ENCODE data around the gene PPP1CC.
"Not testable (repeated sequence)": the region's sequence is repeated elsewhere in the genome, so short reads cannot be mapped to it uniquely, and the experiment has no call there.

Gene PPP1CC

DNA sequence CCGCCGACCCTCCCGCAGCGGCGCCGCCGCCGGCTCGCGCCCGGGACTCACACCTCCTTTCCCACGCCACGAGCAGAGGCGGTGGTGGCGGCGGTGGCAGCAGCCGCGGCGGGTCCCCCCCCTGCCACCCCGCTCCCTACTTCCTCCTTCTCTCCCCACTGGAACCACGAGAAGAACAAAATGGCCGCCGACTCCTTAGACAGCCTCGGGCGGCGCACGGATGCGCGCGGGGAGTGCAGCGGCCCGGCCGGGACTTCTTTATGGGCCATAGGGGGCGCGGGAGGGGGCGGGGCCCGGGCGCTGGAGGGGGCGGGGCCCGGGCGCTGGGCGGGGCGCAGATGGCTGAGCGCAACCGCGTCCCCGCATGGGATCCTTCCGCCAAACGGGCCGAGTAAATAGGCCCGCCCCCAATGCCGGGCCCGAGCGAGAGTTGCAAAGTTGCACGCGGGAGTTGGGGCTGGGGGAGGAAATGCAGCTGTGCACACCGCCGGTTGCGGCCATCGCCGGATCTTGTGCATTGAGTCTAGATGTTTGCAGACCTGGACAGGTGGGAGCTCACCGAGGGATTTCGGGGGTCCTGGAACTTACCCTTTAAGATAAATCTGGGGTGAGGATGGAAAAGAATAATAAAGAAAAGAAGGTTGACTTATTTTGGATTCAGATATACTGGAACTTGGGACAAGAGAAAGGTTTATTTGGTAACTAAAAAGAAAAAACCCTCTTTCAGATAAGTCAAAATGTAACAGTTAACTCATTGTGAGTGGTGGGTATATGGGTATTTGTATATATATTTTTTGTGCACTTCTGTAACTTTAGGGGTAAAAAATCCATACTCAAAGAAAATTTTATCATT is at the start of gene PPP1CC:
PPP1CC (minus strand) TSS at position 174 of the 853 bp plus-strand sequence. CDS start 184 bp downstream, outside the sequence.
- DNase-seq (ENCODE audit: low read depth) = peak; percentile 82

DNA sequence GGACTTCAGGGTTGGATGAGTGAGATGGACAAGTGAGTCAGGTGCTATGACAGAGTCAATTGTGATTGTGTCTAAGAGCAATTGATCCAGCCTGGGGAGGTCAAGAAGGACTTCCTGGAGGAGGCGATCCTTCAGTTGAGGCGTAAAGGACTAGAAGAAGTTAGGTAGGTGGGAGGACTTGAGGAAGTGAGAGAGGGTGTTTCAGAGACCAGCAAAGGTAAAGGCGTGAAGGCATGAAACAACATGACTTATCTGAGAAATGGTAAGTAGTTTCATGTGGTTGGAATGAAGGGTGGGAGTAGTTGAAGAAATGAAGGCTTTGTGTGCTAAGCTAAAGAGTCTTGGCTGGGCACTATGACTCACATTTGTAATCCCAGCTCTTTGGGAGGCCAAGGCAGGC is 48.9 kb upstream of the PPP1CC start:
- no peak for DNase-seq (ENCODE audit: low read depth)

DNA sequence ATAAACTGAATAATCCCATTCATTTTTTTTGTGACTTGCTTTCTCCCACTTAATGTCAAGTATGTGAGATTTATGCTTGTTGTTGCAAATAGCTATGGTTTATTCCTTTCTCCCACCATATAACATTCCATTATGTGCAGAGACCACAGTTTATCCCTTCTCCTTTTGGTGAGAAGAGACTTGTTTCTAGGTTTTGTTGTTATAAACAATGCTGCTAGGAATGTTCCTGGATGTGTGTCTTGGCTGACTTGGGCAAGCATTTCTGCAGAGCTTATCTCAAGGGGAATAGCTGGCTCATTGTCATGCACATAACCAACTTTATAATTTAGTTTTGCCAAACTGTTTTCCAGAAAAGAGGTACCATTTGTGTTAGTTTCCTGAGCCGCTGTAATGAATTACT is 47.6 kb upstream of the PPP1CC start:
- DNase-seq (ENCODE audit: low read depth) = no peak

DNA sequence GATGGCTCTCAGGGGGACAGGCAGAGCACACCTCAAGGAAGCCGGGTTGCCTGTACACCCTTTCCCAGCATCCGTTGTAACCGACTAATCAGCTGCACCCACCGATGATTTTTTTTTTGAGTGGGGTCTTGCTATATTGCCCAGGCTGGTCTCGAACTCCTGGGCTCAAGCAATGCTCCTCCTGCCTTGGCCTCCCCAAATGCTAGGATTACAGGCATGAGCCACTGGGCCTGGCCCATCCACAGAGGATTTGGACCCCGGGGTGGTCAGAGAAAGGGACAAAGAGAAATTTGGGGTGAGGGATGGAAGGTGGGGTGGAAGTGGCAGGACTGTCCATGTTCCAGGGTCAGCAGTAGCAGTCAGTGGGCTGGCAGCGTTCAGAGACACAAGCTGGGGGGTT is 43.3 kb upstream of the PPP1CC start:
- DNase-seq (ENCODE audit: low read depth) = no peak

DNA sequence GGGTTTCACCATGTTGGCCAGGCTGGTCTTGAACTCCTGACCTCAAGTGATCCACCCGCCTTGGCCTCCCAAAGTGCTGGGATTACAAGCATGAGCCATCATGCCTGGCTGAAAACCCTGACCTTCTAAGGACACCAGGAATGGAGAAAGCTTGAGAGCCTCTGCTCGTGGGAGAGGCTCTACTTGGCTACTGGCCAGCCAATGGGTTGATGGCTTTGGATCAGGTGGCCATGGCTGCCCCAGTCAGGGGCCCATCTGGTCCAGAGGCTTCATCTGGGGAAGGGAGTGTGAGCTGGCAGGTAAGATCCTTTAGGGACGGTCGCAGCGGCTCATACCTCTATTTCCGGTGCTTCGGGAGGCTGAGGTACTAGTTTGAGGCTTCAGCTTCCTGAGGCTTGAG is 42.5 kb upstream of the PPP1CC start:
- no peak for DNase-seq (ENCODE audit: low read depth)

DNA sequence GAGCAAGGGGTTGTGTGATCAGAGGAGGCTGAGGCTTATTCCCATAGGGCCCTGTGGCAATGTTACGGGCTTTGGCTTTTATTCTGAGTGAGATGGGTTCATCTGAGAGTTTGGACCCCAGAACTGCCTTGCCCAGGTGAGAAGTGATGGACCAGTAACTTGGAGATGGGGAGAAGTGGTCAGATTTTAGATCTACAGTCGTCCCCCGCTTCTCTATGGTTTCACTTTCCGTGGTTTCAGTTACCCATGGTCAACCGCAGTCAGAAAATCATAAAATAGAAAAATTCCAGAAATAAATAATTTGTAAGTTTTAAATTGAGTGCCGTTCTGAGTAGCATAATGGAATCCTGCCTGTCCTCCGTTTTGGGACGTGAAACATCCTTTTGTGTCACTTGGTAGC is 40.2 kb upstream of the PPP1CC start:
- DNase-seq (ENCODE audit: low read depth) = no peak

DNA sequence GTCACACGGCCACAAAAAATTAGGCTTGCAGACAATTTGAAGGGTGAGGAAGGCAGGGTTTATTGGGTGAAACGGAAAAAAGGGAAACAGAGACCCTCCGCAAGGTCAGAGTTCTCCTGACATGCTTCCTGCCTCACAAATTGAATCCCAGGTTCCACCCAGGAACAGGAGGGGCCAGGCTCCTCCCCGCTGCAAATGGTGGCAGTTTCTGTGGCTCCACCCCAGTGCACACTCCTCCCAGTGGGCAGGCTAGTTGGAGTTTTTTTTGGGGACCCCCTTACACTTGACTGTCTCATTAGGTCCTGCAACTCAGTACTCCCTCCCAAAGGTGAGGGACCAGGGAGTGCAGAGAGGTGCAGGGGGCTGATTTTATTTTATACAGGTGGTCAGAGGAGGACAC is 39.4 kb upstream of the PPP1CC start:
- no peak for DNase-seq (ENCODE audit: low read depth)

DNA sequence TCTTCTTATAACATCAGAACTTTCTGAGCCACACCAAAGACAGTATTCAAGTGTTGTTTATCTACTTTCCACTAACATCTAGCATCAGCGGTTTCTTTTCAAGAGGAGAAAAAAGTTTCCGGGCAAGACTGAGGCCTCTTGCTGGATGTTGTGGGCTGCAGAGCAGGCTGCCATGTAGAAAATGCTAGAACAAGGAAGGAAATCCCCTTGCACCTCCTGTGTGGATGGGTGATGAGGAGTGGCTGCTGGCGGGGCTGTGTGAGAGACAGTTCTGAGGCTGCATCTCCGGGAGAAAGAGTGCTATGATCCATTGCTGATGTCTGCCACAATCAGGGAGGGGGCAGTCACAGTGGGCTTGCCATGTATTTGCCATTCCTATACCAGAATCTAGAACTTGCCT is 37.8 kb upstream of the PPP1CC start:
- no peak for DNase-seq (ENCODE audit: low read depth)

DNA sequence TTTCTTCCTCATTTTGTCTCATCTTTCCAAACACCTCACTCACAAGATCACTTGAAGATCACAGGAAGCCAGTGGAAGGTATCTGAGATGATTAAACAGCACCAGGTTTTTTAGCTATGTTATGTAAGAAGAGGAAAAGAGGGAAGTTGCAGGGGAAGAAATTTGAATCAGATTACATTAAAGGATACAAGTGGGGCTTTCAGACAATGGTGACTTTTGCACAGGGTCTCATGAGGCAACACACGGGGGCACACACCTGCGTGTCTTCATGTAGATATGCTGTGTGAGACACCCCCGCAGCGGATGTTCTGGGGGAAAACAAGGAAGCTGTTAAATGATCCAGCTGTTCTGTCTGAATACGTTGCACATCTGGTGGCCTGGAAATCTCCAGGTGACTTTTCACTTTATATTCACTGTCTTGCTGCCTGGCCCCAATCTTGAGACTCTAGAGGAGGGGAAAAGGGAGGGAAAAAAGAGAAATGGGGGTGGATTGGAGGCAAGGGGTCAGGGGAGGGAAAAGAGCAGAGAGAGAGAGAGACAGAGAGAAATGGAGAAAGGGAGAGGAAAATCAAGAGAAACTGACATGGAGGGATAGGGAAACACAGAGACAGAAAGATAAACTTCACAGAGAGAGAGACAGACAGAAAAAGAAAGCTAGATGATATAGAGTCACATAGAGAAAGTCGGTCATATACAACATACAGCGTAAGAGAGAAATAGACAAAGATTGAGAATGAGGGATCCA is 36.3 kb upstream of the PPP1CC start:
- DNase-seq (ENCODE audit: low read depth) = no peak

DNA sequence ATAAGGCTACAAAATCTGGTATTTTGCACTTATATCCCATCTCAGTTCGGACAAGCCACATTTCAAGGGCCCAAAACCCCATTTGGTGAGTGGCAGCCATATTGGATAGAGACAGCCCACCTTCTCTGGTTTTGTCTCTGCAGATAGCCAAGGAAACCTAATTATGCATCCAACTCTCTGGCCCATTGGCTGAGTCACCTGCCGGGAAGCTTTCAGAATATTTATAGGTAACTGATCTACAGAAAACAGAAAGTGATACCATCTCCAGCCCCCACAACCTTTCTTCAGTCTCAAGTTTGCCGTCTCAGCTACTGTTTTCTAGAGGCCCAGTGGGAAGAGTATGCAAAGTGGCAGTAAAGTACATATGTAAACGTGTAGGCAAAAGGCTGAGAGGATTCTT is 33.7 kb upstream of the PPP1CC start:
- DNase-seq (ENCODE audit: low read depth) = no peak

DNA sequence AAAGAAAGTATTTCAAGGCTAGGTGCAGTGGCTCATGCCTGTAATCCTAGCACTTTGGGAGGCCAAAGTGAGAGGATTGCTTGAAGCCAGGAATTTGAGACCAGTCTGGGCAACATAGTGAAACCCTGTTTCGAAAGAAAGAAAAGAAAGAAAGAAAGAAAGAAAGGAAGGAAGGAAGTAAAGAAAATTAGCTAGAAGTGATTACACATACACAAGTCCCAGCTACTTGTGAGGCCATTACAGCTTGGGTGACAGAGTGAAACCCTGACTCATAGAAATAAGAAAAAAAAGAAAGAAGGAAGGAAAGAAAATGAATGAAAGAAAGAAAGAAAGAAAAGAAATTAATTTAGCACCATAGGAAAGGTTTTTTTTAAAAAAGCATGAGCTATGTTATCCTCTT is 33.3 kb upstream of the PPP1CC start:
- no peak for DNase-seq (ENCODE audit: low read depth)

DNA sequence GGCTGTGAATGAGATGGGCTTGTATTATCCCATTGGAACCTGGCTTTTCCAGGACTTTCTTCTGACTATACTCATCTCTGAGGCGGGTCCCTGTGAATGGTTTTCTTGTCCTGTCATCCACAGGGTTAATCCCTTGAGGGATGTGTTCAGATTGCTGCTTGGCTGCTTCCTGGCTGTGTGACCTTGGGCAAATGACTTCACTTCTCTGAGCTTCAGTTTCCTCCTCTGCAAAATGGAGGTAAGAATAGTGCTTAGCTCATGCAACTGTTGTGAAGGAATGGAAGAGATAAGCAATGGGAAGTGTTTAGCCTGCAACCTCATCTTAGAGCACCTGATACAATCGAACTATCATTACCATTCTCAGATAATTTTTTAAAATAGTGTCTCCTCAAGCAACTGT is 32.1 kb upstream of the PPP1CC start:
- no peak for DNase-seq (ENCODE audit: low read depth)

DNA sequence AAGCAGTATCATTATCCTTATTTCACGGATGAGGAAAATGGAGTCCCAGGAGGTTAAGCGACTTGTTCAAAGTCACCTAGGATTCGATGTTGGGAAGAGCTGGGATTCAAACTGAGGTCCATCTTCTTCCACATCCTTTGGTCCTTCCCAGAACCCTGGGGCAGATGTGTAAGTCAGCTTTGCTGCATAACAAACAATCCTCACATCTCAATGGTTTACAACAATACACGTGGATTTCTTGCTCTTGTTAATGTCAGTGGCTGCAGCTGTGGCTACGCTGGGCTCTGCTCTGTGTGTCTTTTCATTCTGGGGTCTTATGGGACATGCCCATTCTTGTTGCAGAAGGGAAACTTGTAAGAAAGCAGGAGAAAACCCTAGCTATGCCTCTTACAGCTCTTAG is 26.3 kb upstream of the PPP1CC start:
- DNase-seq (ENCODE audit: low read depth) = no peak

DNA sequence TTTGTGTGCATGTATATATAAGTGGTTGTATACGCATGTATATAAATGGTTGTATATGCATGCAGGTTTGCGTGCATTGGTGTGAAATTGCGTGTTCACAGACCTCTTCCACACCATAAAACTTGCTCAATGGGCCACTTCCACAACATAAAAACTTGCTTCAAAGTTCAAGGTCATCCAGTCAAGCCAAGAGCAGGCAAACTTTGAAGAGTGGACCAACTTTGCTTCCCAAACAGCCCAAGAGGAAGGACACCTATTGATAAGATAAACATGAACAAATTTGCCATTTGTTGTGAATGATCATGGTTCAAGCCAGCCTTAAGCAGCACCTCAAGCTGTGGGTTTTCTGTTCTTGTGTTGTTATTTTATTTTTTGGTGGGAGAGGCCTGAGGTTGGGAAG is 25.2 kb upstream of the PPP1CC start:
- DNase-seq (ENCODE audit: low read depth) = no peak

DNA sequence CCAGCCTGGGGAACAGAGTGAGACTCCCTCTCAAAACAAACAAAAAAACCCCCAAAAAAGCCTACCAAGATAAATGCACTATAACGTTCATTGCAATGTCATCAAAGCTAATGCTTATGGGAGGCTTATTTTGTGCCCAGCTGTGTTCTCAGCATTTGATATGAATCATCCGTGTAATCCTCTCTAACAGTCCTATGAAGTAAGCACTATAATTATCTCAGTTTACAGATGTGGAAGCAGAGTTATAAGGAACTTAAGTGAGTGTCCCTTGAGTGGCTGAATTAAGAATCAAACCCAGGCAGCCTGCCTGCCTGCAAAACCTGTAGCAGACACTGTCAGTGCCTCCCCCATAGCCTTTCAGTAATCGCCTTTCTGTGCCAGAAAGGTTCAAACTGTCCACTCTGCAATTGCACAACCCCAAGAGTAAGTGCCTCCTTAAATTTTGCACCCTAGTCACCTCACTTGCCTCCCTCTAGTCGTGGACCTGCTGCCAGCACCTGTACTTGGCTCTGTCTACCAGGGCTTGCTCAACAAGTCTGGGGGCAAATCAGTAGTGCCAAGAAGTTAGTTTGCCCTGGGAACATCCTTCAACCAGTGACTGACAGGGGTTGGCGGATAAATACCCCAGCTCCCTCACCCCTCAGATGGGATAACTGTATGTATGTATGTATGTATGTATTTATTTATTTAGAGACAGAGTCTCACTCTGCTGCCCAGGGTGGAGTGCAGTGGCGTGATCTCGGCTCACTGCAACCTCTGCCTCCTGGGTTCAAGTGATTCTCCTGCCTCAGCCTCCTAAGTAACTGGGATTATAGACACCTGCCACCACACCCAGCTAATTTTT is 23.8 kb upstream of the PPP1CC start:
- no peak for DNase-seq (ENCODE audit: low read depth)

DNA sequence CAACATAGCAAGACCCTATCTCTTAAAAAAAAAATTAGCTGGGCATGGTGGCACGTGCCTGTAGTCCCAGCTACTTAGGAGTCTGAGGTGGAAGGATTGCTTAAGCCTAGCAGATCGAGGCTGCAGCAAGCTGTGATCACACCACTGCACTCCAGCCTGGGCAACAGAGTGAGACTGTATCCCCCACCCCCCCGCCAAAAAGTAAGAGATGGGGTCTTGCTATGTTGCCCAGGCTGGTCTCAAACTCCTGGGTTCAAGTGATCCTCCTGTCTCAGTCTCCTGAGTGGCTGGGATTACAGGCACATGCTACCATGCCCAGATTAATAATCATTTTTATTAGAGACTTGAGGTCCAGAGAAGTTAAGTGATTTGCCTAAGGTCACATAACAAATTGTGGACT is 22.9 kb upstream of the PPP1CC start:
- not testable (repeated sequence) for DNase-seq (ENCODE audit: low read depth)

DNA sequence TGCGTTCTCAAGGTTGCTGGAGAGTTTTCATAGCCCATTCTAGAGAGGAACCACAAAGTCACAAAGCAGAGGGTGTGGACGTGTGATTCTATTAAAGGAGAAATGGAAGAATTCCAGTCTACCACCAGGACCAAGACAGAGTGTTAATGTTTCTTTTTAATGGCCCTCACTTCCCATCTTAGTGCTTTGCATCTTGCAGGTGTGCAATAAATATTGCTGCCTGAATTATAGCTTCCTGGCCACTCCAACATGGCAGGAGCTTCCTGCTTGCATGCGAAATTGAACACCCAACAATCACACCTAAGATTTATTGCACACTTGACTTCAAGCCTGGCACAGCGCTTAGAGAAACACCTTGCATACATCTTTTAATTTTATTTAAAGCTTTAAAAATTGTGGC is 22.4 kb upstream of the PPP1CC start:
- no peak for DNase-seq (ENCODE audit: low read depth)

DNA sequence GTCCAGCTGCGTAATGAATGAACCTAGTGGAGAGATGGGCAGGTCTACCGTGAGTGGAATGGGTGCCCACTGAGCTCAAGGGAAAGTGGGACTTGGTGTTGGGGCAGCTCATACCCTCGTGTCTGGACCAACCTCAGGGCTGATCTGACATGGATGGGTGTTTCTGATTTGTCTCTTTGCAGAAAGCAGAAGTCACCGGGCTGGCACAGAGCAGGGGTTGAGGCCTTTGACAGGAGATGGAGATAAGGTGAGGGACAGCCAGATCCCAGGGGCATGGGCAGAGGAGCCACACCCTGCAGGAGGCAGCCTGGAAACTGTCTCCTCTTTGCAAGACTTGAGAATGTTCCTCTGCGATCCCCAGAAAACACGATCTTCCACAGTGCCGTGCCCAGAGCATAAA is 20.9 kb upstream of the PPP1CC start:
- DNase-seq (ENCODE audit: low read depth) = no peak

DNA sequence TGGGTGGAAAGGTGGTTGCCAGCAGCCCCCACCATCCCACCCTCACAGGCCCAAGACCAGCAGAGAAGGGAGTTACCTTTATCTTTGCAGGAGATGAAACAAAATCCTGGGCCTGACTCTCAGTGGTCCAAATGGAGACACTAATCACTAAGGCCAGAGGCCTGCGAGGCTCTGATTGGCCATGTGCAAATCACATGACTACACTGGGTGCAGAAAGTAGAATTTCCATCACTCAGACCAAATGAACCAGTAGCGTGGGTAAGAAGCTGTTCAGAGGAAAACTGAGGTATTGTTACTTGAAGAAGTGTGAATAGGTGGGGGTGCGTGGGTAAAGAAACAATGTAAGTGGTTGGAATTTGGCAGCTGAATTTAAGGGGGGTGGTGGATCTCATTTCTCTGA is 20.2 kb upstream of the PPP1CC start:
- DNase-seq (ENCODE audit: low read depth) = no peak

DNA sequence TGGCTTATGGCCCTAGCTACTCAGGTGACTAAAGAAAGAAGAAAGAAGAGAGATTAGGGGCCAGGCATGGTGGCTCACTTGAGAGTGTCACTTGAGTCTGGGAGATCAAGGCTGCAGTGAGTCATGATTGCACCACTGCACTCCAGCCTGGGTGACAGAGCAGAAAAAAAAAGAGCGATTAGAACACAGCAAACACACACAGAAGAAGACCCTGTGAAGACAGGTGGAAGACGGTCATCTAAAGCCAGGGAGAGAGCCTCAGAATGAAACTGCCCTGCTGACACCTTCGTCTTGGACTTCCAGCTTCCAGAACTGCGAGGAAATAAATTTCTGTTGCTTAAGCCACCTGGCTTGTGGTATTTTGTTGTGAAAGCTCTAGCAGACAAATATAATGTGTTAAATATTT is 17.5 kb upstream of the PPP1CC start:
- DNase-seq (ENCODE audit: low read depth) = no peak

DNA sequence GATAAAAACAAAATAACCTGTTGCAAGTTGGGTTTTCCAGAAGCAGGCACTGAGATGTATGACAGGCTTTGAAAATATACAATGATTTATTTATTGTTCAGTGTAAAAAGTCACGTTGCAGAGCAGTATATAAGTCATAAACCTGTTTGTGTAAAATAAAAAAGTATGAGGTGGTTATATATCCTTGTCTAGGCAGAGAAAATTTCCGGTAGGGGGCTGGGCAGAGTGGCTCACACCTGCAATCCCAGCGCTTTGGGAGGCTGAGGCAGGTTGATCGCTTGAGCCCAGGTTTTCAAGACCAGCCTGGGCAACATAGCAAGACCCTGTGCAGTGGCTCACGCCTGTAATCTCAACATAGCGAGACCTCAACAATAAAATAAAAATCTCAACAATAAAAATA is 16.2 kb upstream of the PPP1CC start:
- no peak for DNase-seq (ENCODE audit: low read depth)

DNA sequence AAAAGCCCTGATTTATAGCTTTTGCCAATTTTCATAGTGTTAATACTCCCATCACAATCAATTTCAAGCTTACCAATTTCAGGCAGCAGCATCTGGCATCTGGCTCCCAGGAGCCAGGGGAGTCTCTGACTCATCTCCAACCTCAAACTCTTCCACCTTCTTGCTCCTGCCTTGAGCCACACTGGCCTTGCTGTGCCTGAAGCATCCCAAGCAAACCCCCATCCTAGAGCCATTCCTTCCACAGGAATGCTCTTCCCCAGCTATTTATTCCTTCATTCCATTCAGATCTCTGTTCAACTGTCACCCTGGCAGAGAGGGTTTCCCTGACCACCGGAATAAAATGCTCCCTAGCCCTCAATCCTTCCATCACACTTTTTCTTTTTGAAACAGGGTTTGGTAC is 13.9 kb upstream of the PPP1CC start:
- no peak for DNase-seq (ENCODE audit: low read depth)
